Activated CD8-positive, alpha-beta T cell treated with anti-CD3 and anti-CD28 coated beads for 36 hours (primary cell): ENCODE results near the gene EXOC3. TPM values are rescaled to one million over a fixed set of nuclear protein-coding genes. Genes with fewer than 3 reads are reported as not detected.
"Not testable (repeated sequence)": the region's sequence is repeated elsewhere in the genome, so short reads cannot be mapped to it uniquely, and the experiment has no call there.

Experiments
- ATAC-seq: fragments of 200-7000 bp; cut with Tn5 transposase; one replicate; pipeline ENCODE4 v1.10.0; 2021; ENCODE audit warnings: mild to moderate bottlenecking, moderate library complexity
- CTCF ChIA-PET: fragments of 350-600 bp; sonication (Branson Sonifier 250); formaldehyde crosslinking; loops from one replicate; lab custom pipeline; 2021; ENCODE audit warnings: antibody characterized with exemption; lab: Charles Lee
- POLR2A ChIA-PET: fragments of 350-600 bp; sonication (Branson Sonifier 250); formaldehyde crosslinking; loops from one replicate; lab custom pipeline; 2021; ENCODE audit warnings: antibody characterized with exemption; lab: Charles Lee
- DNase-seq: peaks from one replicate; pipeline ENCODE4 v3.0.0-alpha.2; 2020
- H3K27ac Mint-ChIP-seq: one replicate; pipeline ENCODE4 v1.8.0; 2021; ENCODE audit warnings: mild to moderate bottlenecking, mixed read lengths
- H3K27me3 Mint-ChIP-seq: one replicate; pipeline ENCODE4 v1.8.0; 2021; ENCODE audit warnings: mixed read lengths
- H3K36me3 Mint-ChIP-seq: one replicate; pipeline ENCODE4 v1.8.0; 2021; ENCODE audit warnings: low read depth, mixed read lengths
- H3K4me1 Mint-ChIP-seq: one replicate; pipeline ENCODE4 v1.8.0; 2021; ENCODE audit warnings: low read depth, mixed read lengths
- H3K4me3 Mint-ChIP-seq: one replicate; pipeline ENCODE4 v1.8.0; 2021; ENCODE audit warnings: mild to moderate bottlenecking, moderate library complexity, mixed read lengths
- H3K9me3 Mint-ChIP-seq: one replicate; pipeline ENCODE4 v1.8.0; 2021; ENCODE audit warnings: mixed read lengths
- CTCF ChIP-seq: fragments of 200-600 bp; IDR thresholded peaks from one replicate; pipeline ENCODE4 v1.8.0; 2022; ENCODE audit warnings: antibody characterized with exemption, mild to moderate bottlenecking
- intact Hi-C: fragments of 100-400 bp; cut with micrococcal nuclease; formaldehyde crosslinking; loops from one replicate; pipeline ENCODE4 v1.10.0; 2022
- total RNA-seq, 2 experiments: library from RNA; stranded (reverse); gene quantifications; one replicate each; pipeline ENCODE4 v1.2.3, GENCODE V29; 2021

The EXOC3 gene
- total RNA-seq, 2 experiments from 2014 or later, result 65.9 to 67.6 TPM

GRCh38 chr5:501831-502184 is 58.8 kb downstream of the EXOC3 start:
- no peak overlapping the region for H3K27ac Mint-ChIP-seq

GRCh38 chr5:502325-503079 is 59.5 kb downstream of the EXOC3 start:
- Mint-ChIP-seq H3K36me3 (no peaks in the 10 kb centered on the region), H3K4me3 (no peak overlapping the region), H3K4me1 (no peaks in the 10 kb centered on the region), H3K27ac (no peak overlapping the region), H3K9me3 (no peaks in the 10 kb centered on the region), H3K27me3 (peaks cover 12% of the 10 kb centered on the region)
- DNase-seq (no peak), ATAC-seq (no peak)
- POLR2A ChIA-PET, result interaction anchor here (1.1 to 1.3 kb wide), 2 partner anchors 20 to 22 kb away, joined by 3 read pairs; no protein-coding TSS in a partner anchor
- CTCF ChIA-PET, result no interaction called here
- TF ChIP-seq CTCF, result no peak
- intact Hi-C loops, result no loop called here

More at GRCh38 chr5:501831-502184, 58.8 kb downstream of the EXOC3 start:
- peaks cover 12% of the 10 kb centered on the region for H3K27me3 Mint-ChIP-seq
- intact Hi-C loops, result no loop called here
- CTCF ChIA-PET, result no interaction called here
- H3K9me3 Mint-ChIP-seq, result no peaks in the 10 kb centered on the region
- H3K4me1 Mint-ChIP-seq, result no peaks in the 10 kb centered on the region
- no peak for DNase-seq
- no peak for TF ChIP-seq CTCF
- POLR2A ChIA-PET, result no interaction called here
- no peak for ATAC-seq
- H3K36me3 Mint-ChIP-seq, result no peaks in the 10 kb centered on the region
- H3K4me3 Mint-ChIP-seq, result no peak overlapping the region

GRCh38 chr5:504326-505154 is 61.6 kb downstream of the EXOC3 start:
- ATAC-seq (no peak), DNase-seq (no peak)
- intact Hi-C loops, result no loop called here
- Mint-ChIP-seq H3K27me3 (peaks cover 10% of the 10 kb centered on the region), H3K9me3 (no peaks in the 10 kb centered on the region), H3K4me3 (no peak overlapping the region), H3K27ac (no peak overlapping the region), H3K4me1 (no peaks in the 10 kb centered on the region), H3K36me3 (no peaks in the 10 kb centered on the region)
- TF ChIP-seq CTCF, result no peak
- CTCF ChIA-PET, result no interaction called here
- POLR2A ChIA-PET, result interaction anchor here (1.0 to 1.1 kb wide), 2 partner anchors 19 to 31 kb away, joined by 3 read pairs; no protein-coding TSS in a partner anchor

- DNase-seq (no peak), ATAC-seq (no peak)
- Mint-ChIP-seq H3K36me3 (no peaks in the 10 kb centered on the region), H3K27me3 (peaks cover 5% of the 10 kb centered on the region), H3K9me3 (no peaks in the 10 kb centered on the region), H3K27ac (no peak overlapping the region), H3K4me1 (no peaks in the 10 kb centered on the region), H3K4me3 (no peak overlapping the region)
- TF ChIP-seq CTCF, result no peak
- CTCF ChIA-PET, result no interaction called here
- intact Hi-C loops, result no loop called here
- POLR2A ChIA-PET, result no interaction called here
Measured at GRCh38 chr5:505951-506525, 63.1 kb downstream of the EXOC3 start.

GRCh38 chr5:507986-508575 is 65.1 kb downstream of the EXOC3 start:
- POLR2A ChIA-PET, H3K4me3 Mint-ChIP-seq, CTCF ChIA-PET, intact Hi-C loops, H3K27me3 Mint-ChIP-seq, H3K9me3 Mint-ChIP-seq, H3K36me3 Mint-ChIP-seq, ATAC-seq, DNase-seq, H3K27ac Mint-ChIP-seq, H3K4me1 Mint-ChIP-seq: not testable (repeated sequence)
